ENCODE results near the gene GOLGA6L10. TPM values are rescaled to one million over a fixed set of nuclear protein-coding genes. Genes with fewer than 3 reads are reported as not detected.
"Not testable (repeated sequence)": the region's sequence is repeated elsewhere in the genome, so short reads cannot be mapped to it uniquely, and the experiment has no call there.

Gene GOLGA6L10
- total and polyA plus RNA-seq, 2 of the 4 experiments (the other 2 are of a cell fraction) = under 0.01 to 0.79 TPM

DNA sequence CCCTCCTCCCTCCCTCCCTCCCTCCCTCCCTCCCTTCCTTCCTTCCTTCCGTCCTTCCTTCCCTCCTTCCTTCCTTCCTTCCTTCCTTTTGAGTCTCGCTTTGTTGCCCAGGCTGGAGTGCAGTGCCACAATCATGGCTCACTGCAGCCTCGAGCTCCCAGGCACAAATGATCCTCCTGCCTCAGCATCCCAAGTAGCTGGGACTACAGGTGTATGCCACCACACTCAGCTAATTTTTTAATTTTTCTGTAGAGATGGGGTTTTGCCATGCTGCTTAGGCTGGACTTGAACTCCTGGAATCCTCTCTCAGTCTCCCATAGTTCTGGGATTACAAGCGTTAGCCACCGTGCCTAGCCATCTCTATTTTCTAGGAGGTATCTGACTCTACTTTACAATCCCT, 38.0 kb downstream of the GOLGA6L10 start:
- H4K20me1 ChIP-seq (ENCODE audit: insufficient read depth, low read length); H2AFZ ChIP-seq (replicated peaks; ENCODE audit: low read length, poor library complexity); H2BK5ac ChIP-seq (ENCODE audit: low read depth, low read length, poor library complexity, severe bottlenecking); H2AK5ac ChIP-seq (ENCODE audit: low read depth, low read length); H3K9me3 ChIP-seq (ENCODE audit: control insufficient read depth, insufficient read depth, low read length); H4K8ac ChIP-seq (ENCODE audit: low read depth in 2 of 2, low read length in 2 of 2); H2AK9ac ChIP-seq (replicated peaks; ENCODE audit: low read depth, low read length, poor library complexity); H3K14ac ChIP-seq (replicated peaks; ENCODE audit: low read depth, low read length); in situ Hi-C loops (cut with MboI; ENCODE audit: low sequenced_read_pairs); H3K56ac ChIP-seq (ENCODE audit: extremely low read depth, insufficient read depth, low read length); intact Hi-C loops (cut with micrococcal nuclease); H3K9ac ChIP-seq (ENCODE audit: low read depth, low read length); H3K4ac ChIP-seq (ENCODE audit: low read depth, low read length); CTCF ChIA-PET; BruUV-seq (replicated peaks); H4K91ac ChIP-seq (ENCODE audit: insufficient read depth, low read depth, low read length); H3K4me1 ChIP-seq (ENCODE audit: control insufficient read depth, insufficient read depth, low read length); H4K5ac ChIP-seq (ENCODE audit: low read depth, low read length); H3K36me3 ChIP-seq (ENCODE audit: control insufficient read depth, insufficient read depth, low read length); H3K23ac ChIP-seq (ENCODE audit: low read depth, low read length); H3K79me1 ChIP-seq (ENCODE audit: low read depth in 1 of 2, low read length in 2 of 2); H2BK20ac ChIP-seq (ENCODE audit: low read depth, low read length); H2BK15ac ChIP-seq (ENCODE audit: low read depth, low read length); H3K18ac ChIP-seq (ENCODE audit: low read depth, low read length); H3K27ac ChIP-seq (ENCODE audit: insufficient read depth, low read length); DNase-seq; H2BK120ac ChIP-seq (ENCODE audit: low read depth, low read length); H3K4me3 ChIP-seq (ENCODE audit: insufficient read depth, low read depth, low read length); POLR2A ChIA-PET (ENCODE audit: unreplicated experiment); dilution Hi-C loops (cut with HindIII; ENCODE audit: low sequenced_read_pairs, unreplicated experiment); ATAC-seq (ENCODE audit: low read depth); H3K4me2 ChIP-seq (ENCODE audit: low read depth, low read length); H3K9me1 ChIP-seq (ENCODE audit: insufficient read depth, low read length): not testable (repeated sequence)
- H3K27me3 ChIP-seq (ENCODE audit: control insufficient read depth, insufficient read depth, low read length) = peaks cover 25% of the 10 kb centered on the region
- WGBS, 2 experiments (ENCODE audit: extremely low coverage in 2 of 2, insufficient read length in 1 of 2) = no CpG with 5 or more reads among the region's 5 CpGs
